ENCODE results near the gene NPHP4. TPM values are rescaled to one million over a fixed set of nuclear protein-coding genes. Genes with fewer than 3 reads are reported as not detected.

The NPHP4 gene
- total and polyA plus RNA-seq, 9 of the 15 experiments (the other 6 are each of a cell fraction or from before 2014, with no cell fraction given) = 0.52 to 26.2 (median 6.7) TPM

GRCh38 chr1:5888606-5889211 lies 103.5 kb downstream of the NPHP4 start:
- Histone ChIP-seq H3K36me3 (ENCODE audit: control insufficient read depth, insufficient read depth, low read length) (peaks cover 12% of the 10 kb centered on the region; the same call in 2 of the 3 replicates), H3K27ac (ENCODE audit: extremely low read depth, low read depth, low read length) (no peak overlapping the region)
- CTCF ChIA-PET (ENCODE audit: low intra/inter-chr PET ratio) = no interaction called here
- no peak for TF ChIP-seq HNRNPK (IDR thresholded peaks at IDR 0.05; ENCODE audit: low read depth, low read length, poor library complexity, severe bottlenecking)
- TF ChIP-seq NCOA2 (IDR thresholded peaks at IDR 0.05; ENCODE audit: partially characterized antibody in 2 of 2) = no peak
- TF ChIP-seq REST (IDR thresholded peaks at IDR 0.05; ENCODE audit: borderline replicate concordance) = no peak
- TF ChIP-seq REST (CRISPR knock-in tag; IDR thresholded peaks at IDR 0.05; ENCODE audit: low read depth) = no peak

More at GRCh38 chr1:5888606-5889211, 103.5 kb downstream of the NPHP4 start:
- Histone ChIP-seq H3K9ac (ENCODE audit: insufficient read depth in 1 of 2, low read depth in 2 of 2, low read length in 2 of 2) (no peak overlapping the region), H4K20me1 (replicated peaks; ENCODE audit: control insufficient read depth, insufficient read depth, low read length) (peaks cover 39% of the 10 kb centered on the region), H3K4me1 (replicated peaks in 1 of 2; ENCODE audit: control insufficient read depth in 2 of 2, insufficient read depth in 2 of 2, low read length in 2 of 2) (peaks cover 31 to 69% of the 10 kb centered on the region in 2 experiments), H3K9me1 (ENCODE audit: control insufficient read depth, insufficient read depth, low read length) (peaks cover 19% of the 10 kb centered on the region), H2AFZ (ENCODE audit: low read depth, low read length) (no peak overlapping the region), H3K27me3 (ENCODE audit: control insufficient read depth in 2 of 2, insufficient read depth in 2 of 2, low read length in 2 of 2) (no peaks in the 10 kb centered on the region), H3K9me3 (replicated peaks; ENCODE audit: control insufficient read depth, insufficient read depth, low read depth, low read length) (no peaks in the 10 kb centered on the region), H3K79me2 (ENCODE audit: control insufficient read depth, insufficient read depth, low read length) (no peaks in the 10 kb centered on the region), H3K4me2 (ENCODE audit: insufficient read depth, low read length) (no peak overlapping the region), H3K4me3 (no peak overlapping the region)
- intact Hi-C loops (cut with micrococcal nuclease) = no loop called here
- FAIRE-seq = no peak
- in situ Hi-C loops (cut with MboI) = no loop called here
- POLR2A ChIA-PET = no interaction called here
- DNase-seq (ENCODE audit: extremely low read depth in 1 of 4, low spot score in 3 of 4) = peak in 1 of 4 experiments; percentile 23
- no TSS peak for BruUV-seq (replicated peaks)
- 69% methylated on average over 13 of the region's 13 CpGs for WGBS (ENCODE audit: insufficient coverage, low coverage, missing lambda C conversion rate)
- peak; percentile 42; the same call in 2 of the 3 replicates for ATAC-seq
